Astrocyte (in vitro differentiated cells and primary cell): ENCODE data around the gene CALML5. TPM values are rescaled to one million over a fixed set of nuclear protein-coding genes. Genes with fewer than 3 reads are reported as not detected.

ENCODE experiments used
- DNase-seq: peaks from one replicate; pipeline ENCODE4 v3.0.0-alpha.2; 2010; ENCODE audit warnings: low read depth
- FAIRE-seq: peaks from 2 replicates; lab custom pipeline; 2011; peaks lifted over from hg19 to GRCh38; lab: Jason Lieb, UNC
- H2AFZ ChIP-seq: 2 replicates; pipeline ENCODE4 v1.6.0; 2012; ENCODE audit warnings: low read depth, low read length, inconsistent platforms
- H3K27ac ChIP-seq: 2 replicates; pipeline ENCODE4 v1.5.1; 2011; ENCODE audit warnings: low read depth, low read length, inconsistent platforms
- H3K27me3 ChIP-seq: 2 replicates; pipeline ENCODE4 v1.6.0; 2011; ENCODE audit warnings: low read length, inconsistent platforms; ENCODE audit not compliant: insufficient read depth
- H3K36me3 ChIP-seq: 2 replicates; pipeline ENCODE4 v1.5.1; 2011; ENCODE audit warnings: low read length, inconsistent platforms; ENCODE audit not compliant: insufficient read depth
- H3K4me1 ChIP-seq: 2 replicates; pipeline ENCODE4 v1.5.1; 2011; ENCODE audit warnings: low read length, inconsistent platforms; ENCODE audit not compliant: insufficient read depth
- H3K4me2 ChIP-seq: 2 replicates; pipeline ENCODE4 v1.6.0; 2012; ENCODE audit warnings: low read length, inconsistent platforms
- H3K4me3 ChIP-seq: 2 replicates; pipeline ENCODE4 v1.5.1; 2011; ENCODE audit warnings: low read depth, mild to moderate bottlenecking, low read length, inconsistent platforms; ENCODE audit not compliant: insufficient read depth
- H3K79me2 ChIP-seq: 2 replicates; pipeline ENCODE4 v1.6.0; 2012; ENCODE audit warnings: mild to moderate bottlenecking, low read length, inconsistent platforms; ENCODE audit not compliant: insufficient read depth
- H3K9ac ChIP-seq: 2 replicates; pipeline ENCODE4 v1.6.0; 2012; ENCODE audit warnings: mild to moderate bottlenecking, low read length, inconsistent platforms
- H3K9me3 ChIP-seq: 2 replicates; pipeline ENCODE4 v1.5.1; 2012; ENCODE audit warnings: low read depth, mild to moderate bottlenecking, low read length, inconsistent platforms; ENCODE audit not compliant: insufficient read depth
- H4K20me1 ChIP-seq: 2 replicates; pipeline ENCODE4 v1.6.0; 2012; ENCODE audit warnings: low read length, inconsistent platforms; ENCODE audit not compliant: insufficient read depth
- H3K27ac Mint-ChIP-seq: one replicate; pipeline ENCODE4 v1.8.0; 2021; ENCODE audit warnings: mild to moderate bottlenecking, mixed read lengths; ENCODE audit not compliant: unreplicated experiment
- H3K27me3 Mint-ChIP-seq: one replicate; pipeline ENCODE4 v1.8.0; 2021; ENCODE audit warnings: low read depth, mixed read lengths; ENCODE audit not compliant: unreplicated experiment
- H3K36me3 Mint-ChIP-seq: one replicate; pipeline ENCODE4 v1.8.0; 2021; ENCODE audit warnings: low read depth, mixed read lengths; ENCODE audit not compliant: unreplicated experiment
- H3K4me1 Mint-ChIP-seq: one replicate; pipeline ENCODE4 v1.8.0; 2021; ENCODE audit warnings: low read depth, mixed read lengths; ENCODE audit not compliant: unreplicated experiment
- H3K4me3 Mint-ChIP-seq: one replicate; pipeline ENCODE4 v1.8.0; 2021; ENCODE audit warnings: mild to moderate bottlenecking, moderate library complexity, mixed read lengths; ENCODE audit not compliant: unreplicated experiment
- H3K9me3 Mint-ChIP-seq: one replicate; pipeline ENCODE4 v1.8.0; 2021; ENCODE audit warnings: mild to moderate bottlenecking, mixed read lengths; ENCODE audit not compliant: unreplicated experiment
- CTCF ChIP-seq: IDR thresholded peaks from 2 replicates; pipeline ENCODE4 v1.5.1; 2011; ENCODE audit warnings: low read depth, mild to moderate bottlenecking, inconsistent platforms, low read length, moderate library complexity; ENCODE audit not compliant: insufficient read depth
- EZH2 ChIP-seq: IDR thresholded peaks from 2 replicates; pipeline ENCODE4 v1.6.1; 2012; ENCODE audit warnings: mild to moderate bottlenecking, low read length, inconsistent platforms; ENCODE audit not compliant: insufficient read depth
- total RNA-seq: library from RNA; stranded (reverse); gene quantifications from 2 replicates; pipeline ENCODE4 v1.2.1, GENCODE V29; 2021

CALML5 gene
- total RNA-seq, 1 donor from 2014 or later = not detected

- Histone ChIP-seq H3K4me1 (peaks cover 70% of the 10 kb centered on the region), H4K20me1 (no peaks in the 10 kb centered on the region), H3K4me2 (peak overlapping the region; percentile 77), H3K36me3 (no peaks in the 10 kb centered on the region), H3K79me2 (no peaks in the 10 kb centered on the region), H3K4me3 (peak overlapping the region; percentile 25), H3K9ac (peak overlapping the region; percentile 66), H3K9me3 (no peaks in the 10 kb centered on the region), H3K27me3 (no peaks in the 10 kb centered on the region), H3K27ac (peak overlapping the region; percentile 74), H2AFZ (peak overlapping the region; percentile 63)
- Mint-ChIP-seq H3K36me3 (no peaks in the 10 kb centered on the region), H3K27ac (no peak overlapping the region), H3K9me3 (peaks cover 3% of the 10 kb centered on the region), H3K4me3 (peak overlapping the region; percentile 62), H3K27me3 (no peaks in the 10 kb centered on the region), H3K4me1 (peaks cover 28% of the 10 kb centered on the region)
- no peak for FAIRE-seq
- TF ChIP-seq CTCF (no peak), EZH2 (no peak)
- DNase-seq = no peak
Measured at GRCh38 chr10:5547681-5547930, 48.2 kb upstream of the CALML5 start.

- DNase-seq = peak; percentile 58
- H3K27ac Mint-ChIP-seq = no peak overlapping the region
- FAIRE-seq = no peak
- H2AFZ ChIP-seq = no peak overlapping the region
- no peaks in the 10 kb centered on the region for H4K20me1 ChIP-seq
- no peak for TF ChIP-seq CTCF
- no peak for TF ChIP-seq EZH2
- peak overlapping the region; percentile 74 for H3K27ac ChIP-seq
- no peaks in the 10 kb centered on the region for H3K27me3 Mint-ChIP-seq
- H3K36me3 Mint-ChIP-seq = no peaks in the 10 kb centered on the region
- H3K9ac ChIP-seq = peak overlapping the region; percentile 66
- H3K9me3 ChIP-seq = no peaks in the 10 kb centered on the region
- no peaks in the 10 kb centered on the region for H3K36me3 ChIP-seq
- H3K4me3 ChIP-seq = no peak overlapping the region
- H3K27me3 ChIP-seq = no peaks in the 10 kb centered on the region
- H3K4me3 Mint-ChIP-seq = peak overlapping the region; percentile 62
- no peaks in the 10 kb centered on the region for H3K79me2 ChIP-seq
- H3K4me1 ChIP-seq = peaks cover 65% of the 10 kb centered on the region
- peaks cover 23% of the 10 kb centered on the region for H3K4me1 Mint-ChIP-seq
- peaks cover 5% of the 10 kb centered on the region for H3K9me3 Mint-ChIP-seq
- peak overlapping the region; percentile 77 for H3K4me2 ChIP-seq
Measured at GRCh38 chr10:5546891-5547680, 47.7 kb upstream of the CALML5 start.
